HT-29 (cell line): ENCODE measurements around the gene RASSF3. TPM values are rescaled to one million over a fixed set of nuclear protein-coding genes. Genes with fewer than 3 reads are reported as not detected.
A peak's percentile ranks its signal among the peaks of the same experiment; 100 is the strongest.

Experiments
- DNase-seq: peaks from one replicate; pipeline ENCODE4 v3.0.0-alpha.2; 2015; ENCODE audit warnings: low spot score
- total RNA-seq: library from RNA; depleted of rRNA; stranded (reverse); fragments of >200 nt; shearing (Covaris generic); gene quantifications from 2 replicates; pipeline ENCODE4 v1.2.3, GENCODE V29; 2014

RASSF3 gene
- total RNA-seq, 1 experiment from 2014 or later: 41.9 TPM

- DNase-seq: peak; percentile 82
Observed at GRCh38 chr12:64669270-64669842, 59.1 kb downstream of the RASSF3 start.

DNA sequence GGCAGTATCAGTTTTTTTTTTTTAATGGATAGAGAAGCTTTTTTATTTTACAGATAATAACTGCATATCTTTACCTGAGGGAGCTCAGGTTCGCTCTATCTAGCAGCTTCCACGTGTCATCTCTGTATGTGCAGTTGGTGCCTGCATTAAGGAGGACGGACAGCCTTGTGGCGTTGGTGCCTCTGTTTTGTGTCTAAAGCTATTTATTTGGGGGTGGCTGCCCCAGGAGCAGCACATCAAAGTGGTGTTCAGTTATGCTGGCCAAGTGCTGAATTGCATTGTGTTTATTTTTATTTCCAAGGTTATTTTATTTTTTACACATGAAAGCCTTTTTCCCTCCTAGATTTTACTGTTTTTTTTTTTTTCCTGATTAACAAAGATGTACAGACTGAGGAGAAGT lies 59.7 kb downstream of the RASSF3 start:
- no peak for DNase-seq

- DNase-seq: peak; percentile 71
Observed at GRCh38 chr12:64670919-64671639, 60.8 kb downstream of the RASSF3 start.

DNA sequence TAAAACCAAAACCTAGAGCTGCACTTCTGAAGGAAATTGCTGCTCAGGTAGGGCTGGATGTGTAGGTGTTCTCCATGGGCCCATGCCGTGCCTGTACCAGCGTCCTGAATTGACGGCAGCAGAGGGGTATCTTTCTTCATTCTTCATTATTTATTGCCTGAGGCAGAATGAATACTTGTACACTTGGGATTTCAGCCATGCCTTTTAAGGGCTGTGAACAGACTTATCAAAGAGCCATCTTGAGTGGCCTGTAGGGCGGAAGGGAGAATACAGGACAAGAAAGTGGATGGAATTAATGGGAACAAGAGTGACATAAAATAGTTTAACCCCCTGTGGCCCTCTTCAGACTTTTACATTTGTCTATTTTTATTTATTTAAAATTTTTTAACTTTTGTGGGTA lies 61.4 kb downstream of the RASSF3 start:
- DNase-seq: peak; percentile 53

DNA sequence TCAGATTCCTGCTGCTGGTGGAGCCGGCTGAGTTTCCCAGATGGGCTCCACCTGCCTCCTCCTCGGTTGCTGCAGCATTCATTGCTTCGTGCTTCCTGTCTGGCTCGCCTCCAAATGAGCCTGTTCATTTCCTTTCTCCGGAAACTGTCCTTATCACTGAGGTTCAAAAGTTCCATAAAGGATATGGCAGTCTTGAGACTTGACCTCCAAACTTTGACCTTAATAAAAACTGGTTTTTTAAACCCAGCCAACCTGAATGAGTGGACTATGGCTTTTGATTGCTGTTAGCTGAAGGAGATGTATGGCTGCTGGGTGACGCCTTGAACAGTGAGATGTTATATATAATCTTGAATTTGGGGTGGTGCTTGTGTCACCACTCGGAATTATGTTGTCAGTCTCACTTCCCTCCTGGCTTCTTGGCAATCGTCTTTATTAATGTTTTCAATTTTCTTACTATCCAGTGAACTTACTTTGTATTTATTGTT lies 62.7 kb downstream of the RASSF3 start:
- peak; percentile 97 for DNase-seq

DNA sequence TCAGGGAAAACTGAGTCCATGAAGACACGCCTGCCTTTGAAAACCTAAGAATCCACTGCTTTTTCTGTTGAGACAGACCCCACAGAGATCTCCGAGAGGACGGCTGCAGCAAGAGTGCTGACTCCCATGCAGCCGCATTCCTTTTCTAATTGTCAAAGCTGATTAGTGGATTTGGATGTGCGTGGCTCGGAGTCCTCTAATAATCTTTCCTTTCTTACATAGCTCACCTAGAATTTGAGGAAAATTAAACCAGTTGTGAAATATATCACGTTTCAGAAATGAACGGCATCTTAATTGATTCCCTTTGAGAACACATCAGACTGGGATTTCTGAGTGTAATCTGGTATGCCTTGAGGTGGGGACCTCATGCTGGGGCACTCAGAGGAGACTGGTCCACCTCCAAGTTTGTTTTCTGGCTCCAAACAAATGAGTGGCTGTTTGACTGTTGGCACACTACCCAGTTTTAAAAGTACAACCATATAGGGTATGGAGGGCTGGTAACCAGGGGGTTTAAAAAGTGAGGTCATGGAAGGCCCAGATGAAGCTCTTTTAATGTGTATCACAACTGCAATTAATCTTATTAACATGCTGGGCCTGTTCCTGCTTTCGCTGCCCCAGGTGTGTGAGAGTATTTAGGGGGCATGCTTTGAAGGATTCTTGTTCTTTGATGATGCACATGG lies 63.3 kb downstream of the RASSF3 start:
- no peak for DNase-seq

DNA sequence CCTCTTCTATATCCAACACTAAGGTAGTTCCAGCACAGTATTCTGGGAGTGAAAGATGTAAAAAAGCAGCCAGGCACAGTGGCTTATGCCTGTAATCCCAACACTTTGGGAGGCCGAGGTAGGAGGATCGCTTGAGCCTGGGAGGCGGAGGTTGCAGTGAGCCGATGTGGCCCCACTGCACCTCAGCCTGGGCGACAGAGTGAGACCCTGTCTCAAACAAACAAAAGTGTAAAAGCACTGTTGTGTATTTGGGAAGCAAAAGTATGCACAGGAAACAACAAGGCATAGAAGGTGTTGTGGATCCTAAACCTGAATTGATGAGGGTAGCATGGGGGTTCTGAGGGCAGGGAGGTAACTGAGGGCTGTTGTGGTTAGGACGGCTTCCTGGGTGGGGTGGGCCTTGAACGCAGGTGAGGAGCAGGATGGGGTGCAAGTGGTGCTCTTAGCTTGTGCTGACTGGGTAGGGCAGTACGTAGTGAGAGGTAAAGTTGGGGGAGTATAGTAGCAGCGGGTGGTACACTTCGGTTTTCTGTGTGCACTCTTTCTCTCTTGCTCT lies 64.2 kb downstream of the RASSF3 start:
- DNase-seq: no peak

DNA sequence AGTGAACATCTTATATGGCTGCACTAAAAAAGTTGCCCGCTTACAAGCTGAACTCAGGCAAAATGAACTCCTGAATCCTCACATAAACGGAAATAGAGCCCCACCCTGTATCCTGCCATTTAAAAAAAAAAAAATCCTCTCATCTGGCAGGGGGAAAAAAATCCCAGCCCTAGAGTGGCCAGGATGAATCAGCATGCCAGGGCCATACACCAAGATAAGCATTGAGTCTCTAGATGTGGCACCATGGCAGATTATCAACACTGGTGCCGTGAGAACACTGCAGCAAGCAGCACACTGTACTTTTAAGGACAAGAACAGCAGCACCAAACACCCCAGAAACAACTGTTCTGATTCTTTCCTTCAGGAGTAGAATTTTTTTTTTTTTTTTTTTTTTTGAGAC lies 65.5 kb downstream of the RASSF3 start:
- peak; percentile 79 for DNase-seq

- peak; percentile 70 for DNase-seq
Observed at GRCh38 chr12:64678248-64678647, 68.0 kb downstream of the RASSF3 start.

DNA sequence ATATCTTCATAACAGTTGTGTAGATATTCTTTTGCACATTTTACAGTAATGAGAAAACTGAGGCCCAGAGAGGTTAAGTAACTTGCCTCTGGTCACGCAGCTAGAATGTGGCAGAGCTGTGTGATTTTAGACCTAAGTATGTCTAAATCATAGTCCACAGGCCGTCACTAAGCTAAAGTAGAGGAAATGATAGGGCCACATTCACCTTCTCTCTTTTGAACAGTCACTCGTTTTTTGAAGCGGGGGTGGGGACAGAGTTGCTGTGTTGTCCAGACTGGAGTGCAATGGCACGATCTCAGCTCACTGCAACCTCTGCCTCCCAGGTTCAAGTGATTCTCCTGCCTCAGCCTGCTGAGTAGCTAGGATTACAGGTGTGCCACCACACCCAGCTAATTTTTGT lies 68.5 kb downstream of the RASSF3 start:
- no peak for DNase-seq

GRCh38 chr12:64679487-64680001 lies 69.2 kb downstream of the RASSF3 start:
- DNase-seq: peak; percentile 83

- DNase-seq: no peak
Observed at GRCh38 chr12:64680235-64680634, 69.9 kb downstream of the RASSF3 start.

DNA sequence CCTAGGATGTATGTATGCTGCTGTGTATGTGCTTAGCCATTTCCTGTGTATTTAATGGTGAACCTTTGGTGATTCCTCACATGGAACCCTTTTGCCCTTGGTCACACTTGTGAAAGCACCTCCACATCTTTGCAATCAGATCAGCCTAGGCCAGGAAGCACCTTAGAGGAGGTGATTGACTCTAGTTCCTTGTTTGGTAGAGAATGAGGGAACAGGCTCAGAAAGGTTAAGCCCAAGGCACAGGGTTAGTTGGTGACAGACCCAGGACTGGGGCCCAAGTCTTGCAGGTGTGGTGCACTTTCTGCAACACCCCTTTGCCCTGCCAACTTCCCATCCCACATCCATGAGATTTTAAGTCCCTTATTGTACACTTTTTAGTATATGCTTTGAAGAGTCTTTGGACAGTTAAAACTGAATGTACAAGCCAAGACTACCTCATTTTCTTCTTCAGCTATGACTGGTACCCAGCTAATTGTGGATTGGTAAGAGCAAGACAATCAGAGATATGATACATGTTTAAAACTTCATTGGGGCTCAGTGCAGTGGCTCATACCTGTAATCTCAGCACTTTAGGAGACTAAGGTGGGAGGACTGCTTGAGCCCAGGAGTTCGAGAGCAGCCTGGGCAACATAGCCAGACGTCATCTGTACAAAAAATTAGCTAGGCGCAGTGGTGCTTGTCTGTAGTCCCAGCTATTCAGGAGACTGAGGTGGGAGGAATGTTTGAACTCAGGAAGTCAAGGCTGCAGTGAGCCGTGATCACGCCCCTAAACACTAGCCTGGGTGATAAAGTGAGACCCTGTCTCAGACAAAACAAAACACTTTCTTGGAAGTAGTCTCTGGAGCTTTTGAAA lies 71.1 kb downstream of the RASSF3 start:
- DNase-seq: no peak

- DNase-seq: no peak
Observed at GRCh38 chr12:64682572-64683277, 72.4 kb downstream of the RASSF3 start.

- no peak for DNase-seq
Observed at GRCh38 chr12:64683816-64684543, 73.7 kb downstream of the RASSF3 start.

DNA sequence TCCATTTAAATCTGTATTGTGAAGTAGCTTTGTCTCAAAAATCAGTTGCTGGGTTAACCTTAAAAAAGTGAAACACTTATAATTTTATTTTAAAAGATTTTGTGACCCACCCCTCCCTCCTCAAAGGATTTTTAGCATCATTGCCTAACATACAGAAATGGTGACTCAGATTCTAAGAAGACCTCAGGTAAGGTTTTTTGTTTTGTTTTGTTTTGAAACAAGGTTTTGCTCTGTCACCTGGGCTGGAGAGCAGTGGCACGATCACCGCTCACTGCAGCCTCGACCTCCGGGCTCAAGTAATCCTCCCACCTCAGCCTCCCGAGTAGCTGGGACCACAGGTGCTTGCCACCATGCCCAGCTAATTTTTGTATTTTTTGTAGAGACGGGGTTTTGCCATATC lies 74.8 kb downstream of the RASSF3 start:
- no peak for DNase-seq

- DNase-seq: no peak
Observed at GRCh38 chr12:64685605-64686004, 75.3 kb downstream of the RASSF3 start.

GRCh38 chr12:64687816-64688215 lies 77.5 kb downstream of the RASSF3 start:
- DNase-seq: no peak

- DNase-seq: no peak
Observed at GRCh38 chr12:64688219-64688618, 77.9 kb downstream of the RASSF3 start.

DNA sequence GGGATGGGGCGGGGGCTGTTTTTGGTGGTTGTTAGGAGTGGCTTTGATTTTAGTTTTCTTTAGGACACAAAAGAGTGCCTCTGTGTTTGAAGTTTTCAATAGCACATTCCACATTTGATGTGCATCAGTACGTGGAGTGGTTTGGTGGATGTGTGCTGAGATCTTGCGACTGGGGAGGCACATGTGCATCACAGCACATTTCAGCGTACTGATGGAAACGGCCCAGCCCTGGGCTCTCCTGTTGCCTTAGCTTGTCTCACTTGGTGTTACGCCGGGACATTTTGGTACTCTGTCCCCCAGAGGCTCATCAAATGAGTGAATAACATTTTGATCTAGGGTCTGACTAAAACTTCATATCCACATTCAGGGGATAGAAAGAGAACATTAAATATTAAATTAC lies 78.4 kb downstream of the RASSF3 start:
- DNase-seq: no peak
